H9 (cell line): ENCODE results near the gene COL27A1. TPM values are rescaled to one million over a fixed set of nuclear protein-coding genes. Genes with fewer than 3 reads are reported as not detected.

ENCODE experiments used
- DNase-seq: peaks from one replicate; pipeline ENCODE4 v3.0.0-alpha.2; 2017
- H2AFZ ChIP-seq: one replicate; pipeline ENCODE4 v1.6.1; 2013; ENCODE audit warnings: mild to moderate bottlenecking, low read length, control low read depth, moderate library complexity
- H2AK5ac ChIP-seq: 2 replicates; pipeline ENCODE4 v1.6.1; 2013; ENCODE audit warnings: low read length, control low read depth, mixed read lengths; ENCODE audit not compliant: insufficient read length
- H2BK120ac ChIP-seq: one replicate; pipeline ENCODE4 v1.6.1; 2013; ENCODE audit warnings: low read depth, mild to moderate bottlenecking, low read length, control low read depth, inconsistent platforms; ENCODE audit not compliant: poor library complexity, severe bottlenecking
- H2BK12ac ChIP-seq: 2 replicates; pipeline ENCODE4 v1.6.1; 2013; ENCODE audit warnings: low read length, control low read depth, mixed read lengths, low read depth; ENCODE audit not compliant: insufficient read length
- H2BK15ac ChIP-seq: 2 replicates; pipeline ENCODE4 v1.6.1; 2013; ENCODE audit warnings: low read depth, low read length, control low read depth
- H2BK20ac ChIP-seq: one replicate; pipeline ENCODE4 v1.6.1; 2013; ENCODE audit warnings: low read depth, mild to moderate bottlenecking, low read length, control low read depth, inconsistent platforms; ENCODE audit not compliant: poor library complexity, severe bottlenecking
- H2BK5ac ChIP-seq: 2 replicates; pipeline ENCODE4 v1.6.1; 2013; ENCODE audit warnings: low read length, control low read depth, mixed read lengths; ENCODE audit not compliant: insufficient read length
- H3K14ac ChIP-seq: 2 replicates; pipeline ENCODE4 v1.6.1; 2013; ENCODE audit warnings: low read length, control low read depth; ENCODE audit not compliant: insufficient read depth
- H3K18ac ChIP-seq: 2 replicates; pipeline ENCODE4 v1.6.1; 2013; ENCODE audit warnings: low read depth, mild to moderate bottlenecking, mixed read lengths, low read length, control low read depth; ENCODE audit not compliant: insufficient read length
- H3K23ac ChIP-seq: 2 replicates; pipeline ENCODE4 v1.6.1; 2013; ENCODE audit warnings: low read length, control low read depth, mixed read lengths, low read depth; ENCODE audit not compliant: insufficient read length
- H3K23me2 ChIP-seq: 2 replicates; pipeline ENCODE4 v1.6.1; 2013; ENCODE audit warnings: low read depth, mild to moderate bottlenecking, mixed read lengths, low read length, control low read depth; ENCODE audit not compliant: insufficient read length, poor library complexity, severe bottlenecking
- H3K27ac ChIP-seq: 2 replicates; pipeline ENCODE4 v1.5.1; 2013; ENCODE audit warnings: low read length, control low read depth, mixed read lengths, low read depth; ENCODE audit not compliant: insufficient read length
- H3K27me3 ChIP-seq: 2 replicates; pipeline ENCODE4 v1.6.1; 2013; ENCODE audit warnings: low read length, control low read depth, inconsistent platforms; ENCODE audit not compliant: insufficient read depth
- H3K4ac ChIP-seq: 2 replicates; pipeline ENCODE4 v1.6.1; 2013; ENCODE audit warnings: low read depth, mild to moderate bottlenecking, control low read depth, inconsistent platforms, low read length, moderate library complexity
- H3K4me1 ChIP-seq: 2 replicates; pipeline ENCODE4 v1.6.1; 2013; ENCODE audit warnings: low read length, control low read depth, inconsistent platforms; ENCODE audit not compliant: insufficient read depth
- H3K4me2 ChIP-seq: 2 replicates; pipeline ENCODE4 v1.6.1; 2013; ENCODE audit warnings: low read length, control low read depth, mixed read lengths; ENCODE audit not compliant: insufficient read length, insufficient read depth
- H3K56ac ChIP-seq: 2 replicates; pipeline ENCODE4 v1.6.1; 2013; ENCODE audit warnings: low read depth, mild to moderate bottlenecking, mixed read lengths, low read length, control low read depth; ENCODE audit not compliant: insufficient read length
- H3K79me1 ChIP-seq: 2 replicates; pipeline ENCODE4 v1.6.1; 2013; ENCODE audit warnings: low read depth, mild to moderate bottlenecking, moderate library complexity, low read length, control low read depth, inconsistent platforms; ENCODE audit not compliant: insufficient read depth, poor library complexity, severe bottlenecking
- H3K79me2 ChIP-seq: 2 replicates; pipeline ENCODE4 v1.6.1; 2013; ENCODE audit warnings: low read length, control low read depth, inconsistent platforms; ENCODE audit not compliant: insufficient read depth
- H3K9ac ChIP-seq: 2 replicates; pipeline ENCODE4 v1.6.1; 2013; ENCODE audit warnings: low read length, control low read depth, mixed read lengths; ENCODE audit not compliant: insufficient read length; ENCODE audit errors: extremely low read depth
- H3K9me3 ChIP-seq: one replicate; pipeline ENCODE4 v1.6.1; 2013; ENCODE audit warnings: low read depth, low read length, inconsistent platforms; ENCODE audit not compliant: control insufficient read depth
- H3T11ph ChIP-seq: one replicate; pipeline ENCODE4 v1.6.1; 2013; ENCODE audit warnings: mild to moderate bottlenecking, low read length, control low read depth, inconsistent platforms
- H4K20me1 ChIP-seq: one replicate; pipeline ENCODE4 v1.6.1; 2013; ENCODE audit not compliant: control insufficient read depth, insufficient read length, insufficient read depth
- H4K5ac ChIP-seq: 2 replicates; pipeline ENCODE4 v1.6.1; 2013; ENCODE audit warnings: low read depth, mild to moderate bottlenecking, mixed read lengths, low read length, control low read depth; ENCODE audit not compliant: insufficient read length
- H4K8ac ChIP-seq: replicated peaks from 2 replicates; pipeline ENCODE4 v1.6.1; 2013; ENCODE audit warnings: low read length, control low read depth, mixed read lengths, low read depth; ENCODE audit not compliant: insufficient read length
- H4K91ac ChIP-seq: 2 replicates; pipeline ENCODE4 v1.6.1; 2013; ENCODE audit warnings: low read depth, mild to moderate bottlenecking, moderate library complexity, mixed read lengths, low read length, control low read depth; ENCODE audit not compliant: insufficient read length
- H3K27ac Mint-ChIP-seq, 3 experiments: 2 replicates in 2 of 3; 3 replicates in 1 of 3; pipeline ENCODE4 v1.8.0; 2020 to 2021; ENCODE audit warnings: mixed read lengths in 3 of 3, mild to moderate bottlenecking in 1 of 3, moderate library complexity in 1 of 3
- H3K27me3 Mint-ChIP-seq: 2 replicates; pipeline ENCODE4 v1.8.0; 2021; ENCODE audit warnings: low read depth, mild to moderate bottlenecking, moderate library complexity, mixed read lengths
- H3K36me3 Mint-ChIP-seq, 3 experiments: 2 replicates in 2 of 3; 3 replicates in 1 of 3; pipeline ENCODE4 v1.8.0; 2020 to 2021; ENCODE audit warnings: low read depth in 3 of 3, mixed read lengths in 3 of 3; ENCODE audit not compliant: insufficient read depth in 1 of 3
- H3K4me1 Mint-ChIP-seq, 2 experiments: 2 replicates each; pipeline ENCODE4 v1.8.0; 2020; ENCODE audit warnings: mixed read lengths in 2 of 2
- H3K4me3 Mint-ChIP-seq, 2 experiments: 2 replicates in 1 of 2; 3 replicates in 1 of 2; pipeline ENCODE4 v1.8.0; 2020 to 2021; ENCODE audit warnings: mild to moderate bottlenecking in 2 of 2, mixed read lengths in 2 of 2, moderate library complexity in 1 of 2
- H3K9me3 Mint-ChIP-seq, 2 experiments: 2 replicates in 1 of 2; 3 replicates in 1 of 2; pipeline ENCODE4 v1.8.0; 2020; ENCODE audit warnings: mild to moderate bottlenecking in 2 of 2, mixed read lengths in 2 of 2, moderate library complexity in 1 of 2
- WGBS: extraction: QIAGEN DNeasy Blood & Tissue Kit; methylation state at CpG from one replicate; pipeline ENCODE4 v1.1.7; 2013; ENCODE audit warnings: missing lambda C conversion rate, low lambda C conversion rate, mixed read lengths; ENCODE audit not compliant: insufficient read length; ENCODE audit errors: extremely low coverage; 5-methylcytosine and 5-hydroxymethylcytosine counted together
- total RNA-seq: library from RNA; stranded (reverse); gene quantifications from 2 replicates; pipeline ENCODE4 v1.2.1, GENCODE V29; 2021
- TF ChIP-seq, protein P1 (sequence below): fragments of 200-600 bp; sonication (generic); conservative IDR thresholded peaks from 3 replicates; pipeline ENCODE4 v1.8.0; 2021; ENCODE audit warnings: antibody characterized with exemption, mild to moderate bottlenecking

Gene COL27A1
- total RNA-seq, 1 experiment from 2014 or later, result 17.9 TPM

- no peaks in the 10 kb centered on the region for H3K79me2 ChIP-seq
- no peak overlapping the region for H3T11ph ChIP-seq
- no peak overlapping the region for H3K23ac ChIP-seq
- no peaks in the 10 kb centered on the region for H3K79me1 ChIP-seq
- H2BK15ac ChIP-seq, result no peak overlapping the region
- Mint-ChIP-seq H3K36me3 (no peaks in the 10 kb centered on the region; a peak in 2 of 7 replicates), H3K4me3 (no peak overlapping the region), H3K27ac (no peak overlapping the region), H3K9me3 (no peaks in the 10 kb centered on the region; a peak in 1 of 5 replicates), H3K27me3 (no peaks in the 10 kb centered on the region), H3K4me1 (peaks cover 7 to 8% of the 10 kb centered on the region in 2 experiments)
- H2BK12ac ChIP-seq, result no peak overlapping the region
- no peak overlapping the region for H3K9ac ChIP-seq
- no peaks in the 10 kb centered on the region for H4K20me1 ChIP-seq
- H2BK120ac ChIP-seq, result no peak overlapping the region
- no peaks in the 10 kb centered on the region for H3K4me1 ChIP-seq
- no peak overlapping the region for H3K4me2 ChIP-seq
- no peak overlapping the region for H4K5ac ChIP-seq
- no peak overlapping the region for H2AK5ac ChIP-seq
- no peak overlapping the region for H3K56ac ChIP-seq
- no peaks in the 10 kb centered on the region for H3K23me2 ChIP-seq
- H3K18ac ChIP-seq, result no peak overlapping the region
- H4K8ac ChIP-seq, result no peak overlapping the region
- H3K9me3 ChIP-seq, result no peaks in the 10 kb centered on the region
- no CpG with 5 or more reads among the region's 8 CpGs for WGBS
- no peak overlapping the region for H2BK5ac ChIP-seq
- no peaks in the 10 kb centered on the region for H3K27me3 ChIP-seq
- no peak overlapping the region for H2AFZ ChIP-seq
- H4K91ac ChIP-seq, result no peak overlapping the region
- no peak overlapping the region for H3K4ac ChIP-seq
- no peak overlapping the region for H2BK20ac ChIP-seq
- TF ChIP-seq, protein P1, sequence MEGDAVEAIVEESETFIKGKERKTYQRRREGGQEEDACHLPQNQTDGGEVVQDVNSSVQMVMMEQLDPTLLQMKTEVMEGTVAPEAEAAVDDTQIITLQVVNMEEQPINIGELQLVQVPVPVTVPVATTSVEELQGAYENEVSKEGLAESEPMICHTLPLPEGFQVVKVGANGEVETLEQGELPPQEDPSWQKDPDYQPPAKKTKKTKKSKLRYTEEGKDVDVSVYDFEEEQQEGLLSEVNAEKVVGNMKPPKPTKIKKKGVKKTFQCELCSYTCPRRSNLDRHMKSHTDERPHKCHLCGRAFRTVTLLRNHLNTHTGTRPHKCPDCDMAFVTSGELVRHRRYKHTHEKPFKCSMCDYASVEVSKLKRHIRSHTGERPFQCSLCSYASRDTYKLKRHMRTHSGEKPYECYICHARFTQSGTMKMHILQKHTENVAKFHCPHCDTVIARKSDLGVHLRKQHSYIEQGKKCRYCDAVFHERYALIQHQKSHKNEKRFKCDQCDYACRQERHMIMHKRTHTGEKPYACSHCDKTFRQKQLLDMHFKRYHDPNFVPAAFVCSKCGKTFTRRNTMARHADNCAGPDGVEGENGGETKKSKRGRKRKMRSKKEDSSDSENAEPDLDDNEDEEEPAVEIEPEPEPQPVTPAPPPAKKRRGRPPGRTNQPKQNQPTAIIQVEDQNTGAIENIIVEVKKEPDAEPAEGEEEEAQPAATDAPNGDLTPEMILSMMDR, result no peak
- H3K14ac ChIP-seq, result no peak overlapping the region
- DNase-seq, result no peak
- no peak overlapping the region for H3K27ac ChIP-seq
Measured at GRCh38 chr9:114196979-114197622, 41.8 kb downstream of the COL27A1 start.
